IMR-90 (cell line): Measurements from ENCODE around the gene TCF3. TPM values are rescaled to one million over a fixed set of nuclear protein-coding genes. Genes with fewer than 3 reads are reported as not detected.

Experiments
- ATAC-seq: fragments of 200-7000 bp; cut with Tn5 transposase; 2 replicates; pipeline ENCODE4 v1.9.1; 2020; ENCODE audit warnings: low read depth, mild to moderate bottlenecking, moderate library complexity
- BruUV-seq: library from RNA; stranded (reverse); fragments of 400-500 nt; replicated peaks from 2 replicates; lab custom pipeline; 2021; lab: Mats Ljungman, UMichigan
- CTCF ChIA-PET: fragments of 300-600 bp; formaldehyde crosslinking; extraction: SDS; loops from one replicate; lab custom pipeline; 2021; ENCODE audit warnings: antibody characterized with exemption; lab: Yijun Ruan, JAX
- POLR2A ChIA-PET: fragments of 300-600 bp; sonication (Branson Sonifier 250); formaldehyde crosslinking; loops from one replicate; lab custom pipeline; 2022; ENCODE audit warnings: antibody characterized with exemption; ENCODE audit not compliant: unreplicated experiment; lab: Charles Lee
- DNase-seq: peaks from one replicate; pipeline ENCODE4 v3.0.0; 2013
- H2AFZ ChIP-seq: replicated peaks from 2 replicates; pipeline ENCODE3; 2013; ENCODE audit warnings: low read length, mild to moderate bottlenecking; ENCODE audit not compliant: poor library complexity
- H2AK5ac ChIP-seq: 2 replicates; pipeline ENCODE4 v1.6.1; 2013; ENCODE audit warnings: low read depth, low read length, inconsistent platforms
- H2AK9ac ChIP-seq: replicated peaks from 2 replicates; pipeline ENCODE3; 2013; ENCODE audit warnings: mild to moderate bottlenecking, low read depth, low read length, moderate library complexity; ENCODE audit not compliant: poor library complexity
- H2BK120ac ChIP-seq: 2 replicates; pipeline ENCODE4 v1.6.1; 2013; ENCODE audit warnings: low read depth, low read length, inconsistent platforms
- H2BK15ac ChIP-seq: 3 replicates; pipeline ENCODE4 v1.6.1; 2013; ENCODE audit warnings: low read depth, low read length, inconsistent platforms
- H2BK20ac ChIP-seq: 2 replicates; pipeline ENCODE4 v1.6.1; 2013; ENCODE audit warnings: low read depth, mild to moderate bottlenecking, inconsistent platforms, low read length, moderate library complexity
- H2BK5ac ChIP-seq: 2 replicates; pipeline ENCODE4 v1.6.1; 2013; ENCODE audit warnings: mild to moderate bottlenecking, low read depth, low read length, inconsistent platforms; ENCODE audit not compliant: poor library complexity, severe bottlenecking
- H3K14ac ChIP-seq: replicated peaks from 2 replicates; pipeline ENCODE4 v1.6.1; 2013; ENCODE audit warnings: low read depth, low read length, inconsistent platforms
- H3K18ac ChIP-seq: 2 replicates; pipeline ENCODE4 v1.6.1; 2013; ENCODE audit warnings: low read depth, low read length, control low read depth
- H3K23ac ChIP-seq: 2 replicates; pipeline ENCODE4 v1.6.1; 2013; ENCODE audit warnings: low read depth, low read length, inconsistent platforms
- H3K27ac ChIP-seq: 2 replicates; pipeline ENCODE4 v1.5.1; 2013; ENCODE audit warnings: mild to moderate bottlenecking, control low read depth, low read length; ENCODE audit not compliant: insufficient read depth
- H3K27me3 ChIP-seq: 2 replicates; pipeline ENCODE4 v1.6.1; 2013; ENCODE audit warnings: low read length; ENCODE audit not compliant: control insufficient read depth, insufficient read depth
- H3K36me3 ChIP-seq: 2 replicates; pipeline ENCODE4 v1.6.1; 2013; ENCODE audit warnings: low read length, mixed read lengths; ENCODE audit not compliant: control insufficient read depth, insufficient read depth
- H3K4ac ChIP-seq: 2 replicates; pipeline ENCODE4 v1.6.1; 2013; ENCODE audit warnings: low read depth, low read length, inconsistent platforms
- H3K4me1 ChIP-seq: 2 replicates; pipeline ENCODE4 v1.6.1; 2013; ENCODE audit warnings: low read length, mixed read lengths; ENCODE audit not compliant: control insufficient read depth, insufficient read depth
- H3K4me2 ChIP-seq: 2 replicates; pipeline ENCODE4 v1.6.1; 2013; ENCODE audit warnings: low read depth, mild to moderate bottlenecking, control low read depth, low read length, moderate library complexity
- H3K4me3 ChIP-seq: 2 replicates; pipeline ENCODE4 v1.5.1; 2013; ENCODE audit warnings: low read depth, mild to moderate bottlenecking, control low read depth, low read length, moderate library complexity; ENCODE audit not compliant: insufficient read depth
- H3K56ac ChIP-seq: 2 replicates; pipeline ENCODE4 v1.6.1; 2013; ENCODE audit warnings: low read length, inconsistent platforms; ENCODE audit not compliant: insufficient read depth; ENCODE audit errors: extremely low read depth
- H3K79me1 ChIP-seq, 2 experiments: 2 replicates each; pipeline ENCODE4 v1.6.1; 2013; ENCODE audit warnings: low read length in 2 of 2, inconsistent platforms in 1 of 2, low read depth in 1 of 2
- H3K9ac ChIP-seq: 2 replicates; pipeline ENCODE4 v1.6.1; 2013; ENCODE audit warnings: low read depth, low read length, control low read depth
- H3K9me1 ChIP-seq: 2 replicates; pipeline ENCODE4 v1.6.1; 2013; ENCODE audit warnings: low read length, inconsistent platforms; ENCODE audit not compliant: insufficient read depth
- H3K9me3 ChIP-seq: 2 replicates; pipeline ENCODE4 v1.6.1; 2013; ENCODE audit warnings: low read length; ENCODE audit not compliant: control insufficient read depth, insufficient read depth
- H4K20me1 ChIP-seq: 2 replicates; pipeline ENCODE4 v1.6.1; 2013; ENCODE audit warnings: low read length, inconsistent platforms; ENCODE audit not compliant: insufficient read depth
- H4K5ac ChIP-seq: 2 replicates; pipeline ENCODE4 v1.6.1; 2013; ENCODE audit warnings: mild to moderate bottlenecking, low read depth, low read length, control low read depth
- H4K8ac ChIP-seq, 2 experiments: 2 replicates each; pipeline ENCODE4 v1.6.1; 2013; ENCODE audit warnings: low read depth in 2 of 2, low read length in 2 of 2, control low read depth in 1 of 2, inconsistent platforms in 1 of 2
- H4K91ac ChIP-seq: 2 replicates; pipeline ENCODE4 v1.6.1; 2013; ENCODE audit warnings: low read depth, low read length, inconsistent platforms; ENCODE audit not compliant: insufficient read depth
- MAFK ChIP-seq: IDR thresholded peaks from 2 replicates; pipeline ENCODE4 v1.6.1; 2012; ENCODE audit warnings: low read depth, low read length, improper control_type of control experiment
- POLR2A ChIP-seq: IDR thresholded peaks from 2 replicates; pipeline ENCODE4 v1.6.1; 2012; ENCODE audit warnings: mild to moderate bottlenecking, low read depth, low read length
- WGBS, 2 experiments: methylation state at CpG; one replicate each; pipeline versions ENCODE4 v1.1.5 to v1.1.7; 2013; ENCODE audit warnings: missing lambda C conversion rate in 2 of 2; ENCODE audit not compliant: insufficient read length in 1 of 2; ENCODE audit errors: extremely low coverage in 2 of 2; 5-methylcytosine and 5-hydroxymethylcytosine counted together
- dilution Hi-C: fragments of 300-500 bp; cut with HindIII; formaldehyde crosslinking; loops from one replicate; pipeline ENCODE4 v1.14.3; 2018; ENCODE audit warnings: low sequenced_read_pairs; ENCODE audit not compliant: unreplicated experiment
- in situ Hi-C: fragments of 300-500 bp; cut with MboI; formaldehyde crosslinking; loops from 3 replicates; pipeline ENCODE4 v1.14.3; 2019; ENCODE audit warnings: low sequenced_read_pairs, inconsistent platforms, mixed read lengths
- intact Hi-C: fragments of 100-400 bp; cut with micrococcal nuclease; formaldehyde crosslinking; loops from 2 replicates; pipeline ENCODE4 v1.10.0; 2022
- polyA plus RNA-seq, 3 experiments: library from polyadenylated mRNA; depleted of rRNA; stranded (reverse); fragments of >200 nt; gene quantifications; 2 replicates each; pipeline ENCODE4 v1.2.3, GENCODE V29; 2012; ENCODE audit warnings: low replicate concordance in 1 of 3
- total RNA-seq: library from RNA; depleted of rRNA; stranded (reverse); fragments of >200 nt; gene quantifications from 2 replicates; pipeline ENCODE4 v1.2.3, GENCODE V29; 2012

Gene TCF3
- total and polyA plus RNA-seq, 2 of the 4 experiments (the other 2 are of a cell fraction), result 29.9 to 127 TPM

GRCh38 chr19:1567116-1567847, 85.1 kb downstream of the TCF3 start:
- no peak overlapping the region for H2BK15ac ChIP-seq
- 0 out of 2 replicates have a peak, but pooled peaks have one; percentile 24 for TF ChIP-seq POLR2A
- no peak for TF ChIP-seq MAFK
- H4K20me1 ChIP-seq, result peaks cover 50% of the 10 kb centered on the region
- H4K5ac ChIP-seq, result peak overlapping the region; percentile 84; the same call in 1 of the 2 replicates
- H3K23ac ChIP-seq, result peak overlapping the region; percentile 17; the same call in 1 of the 2 replicates
- POLR2A ChIA-PET, result no interaction called here
- peak overlapping the region; percentile 52; the same call in 1 of the 2 replicates for H3K56ac ChIP-seq
- dilution Hi-C loops, result no loop called here
- H3K14ac ChIP-seq, result 0 out of 2 replicates have a peak overlapping the region, but pooled peaks have one; percentile 31
- peaks cover 4% of the 10 kb centered on the region; the same call in 1 of the 2 replicates for H3K36me3 ChIP-seq
- H4K91ac ChIP-seq, result peak overlapping the region; percentile 58
- no peak for DNase-seq
- H2AFZ ChIP-seq, result peak overlapping the region; percentile 82
- peaks cover 8% of the 10 kb centered on the region for H3K4me1 ChIP-seq
- H2AK5ac ChIP-seq, result peak overlapping the region; percentile 81
- peak; percentile 40 for ATAC-seq
- peaks cover 10% of the 10 kb centered on the region for H3K9me1 ChIP-seq
- peak overlapping the region in 1 of 2 experiments; percentile 40; a peak in 1 of 4 replicates for H4K8ac ChIP-seq
- no peak overlapping the region for H2BK120ac ChIP-seq
- peak overlapping the region; percentile 78; the same call in 1 of the 2 replicates for H3K18ac ChIP-seq
- peak overlapping the region; percentile 95; the same call in 1 of the 2 replicates for H3K4ac ChIP-seq
- peak overlapping the region; percentile 77 for H3K4me2 ChIP-seq
- H3K9ac ChIP-seq, result peak overlapping the region; percentile 98
- no peaks in the 10 kb centered on the region; the same call in 1 of the 2 replicates for H3K27me3 ChIP-seq
- H3K27ac ChIP-seq, result peak overlapping the region; percentile 95
- H3K79me1 ChIP-seq, result peaks cover 0 to 31% of the 10 kb centered on the region in 2 experiments; a peak in 2 of 4 replicates
- H2AK9ac ChIP-seq, result peak overlapping the region; percentile 100
- CTCF ChIA-PET, result interaction anchor here (0.6 to 1.5 kb wide), 2 partner anchors 21 to 53 kb away, joined by 5 to 11 read pairs; no protein-coding TSS in a partner anchor
- H3K9me3 ChIP-seq, result no peaks in the 10 kb centered on the region
- WGBS, 2 experiments, result 0% methylated on average over 75 of the region's 108 CpGs; no CpG with 5 or more reads in 1 of the 2 experiments
- no TSS peak for BruUV-seq
- intact Hi-C loops, result loop anchor here (10.0 kb wide), 1 partner anchor 988 kb away; no protein-coding TSS in a partner anchor
- peak overlapping the region; percentile 97 for H3K4me3 ChIP-seq
- in situ Hi-C loops, result no loop called here
- H2BK20ac ChIP-seq, result no peak overlapping the region
- H2BK5ac ChIP-seq, result peak overlapping the region; percentile 91
